ENCODE data around the gene CAMK2B.
"Not testable (repeated sequence)": the region's sequence is repeated elsewhere in the genome, so short reads cannot be mapped to it uniquely, and the experiment has no call there.

CAMK2B gene

GRCh38 chr7:44211126-44211675 lies 114.2 kb downstream of the CAMK2B start:
- TF ChIP-seq, protein P1, sequence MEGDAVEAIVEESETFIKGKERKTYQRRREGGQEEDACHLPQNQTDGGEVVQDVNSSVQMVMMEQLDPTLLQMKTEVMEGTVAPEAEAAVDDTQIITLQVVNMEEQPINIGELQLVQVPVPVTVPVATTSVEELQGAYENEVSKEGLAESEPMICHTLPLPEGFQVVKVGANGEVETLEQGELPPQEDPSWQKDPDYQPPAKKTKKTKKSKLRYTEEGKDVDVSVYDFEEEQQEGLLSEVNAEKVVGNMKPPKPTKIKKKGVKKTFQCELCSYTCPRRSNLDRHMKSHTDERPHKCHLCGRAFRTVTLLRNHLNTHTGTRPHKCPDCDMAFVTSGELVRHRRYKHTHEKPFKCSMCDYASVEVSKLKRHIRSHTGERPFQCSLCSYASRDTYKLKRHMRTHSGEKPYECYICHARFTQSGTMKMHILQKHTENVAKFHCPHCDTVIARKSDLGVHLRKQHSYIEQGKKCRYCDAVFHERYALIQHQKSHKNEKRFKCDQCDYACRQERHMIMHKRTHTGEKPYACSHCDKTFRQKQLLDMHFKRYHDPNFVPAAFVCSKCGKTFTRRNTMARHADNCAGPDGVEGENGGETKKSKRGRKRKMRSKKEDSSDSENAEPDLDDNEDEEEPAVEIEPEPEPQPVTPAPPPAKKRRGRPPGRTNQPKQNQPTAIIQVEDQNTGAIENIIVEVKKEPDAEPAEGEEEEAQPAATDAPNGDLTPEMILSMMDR (IDR thresholded peaks at IDR 0.05; ENCODE audit: control insufficient read depth, extremely low read depth, insufficient read depth) = no peak
- no peak for DNase-seq (ENCODE audit: low read depth)
- no peak overlapping the region for H3K4me3 ChIP-seq (ENCODE audit: low read depth, low read length)

- TF ChIP-seq, protein P1 (IDR thresholded peaks at IDR 0.05; ENCODE audit: control insufficient read depth, extremely low read depth, insufficient read depth) = no peak
- no peak for DNase-seq (ENCODE audit: low read depth)
These were observed 115.3 kb downstream of the CAMK2B start for GRCh38 chr7:44210107-44210506.

DNA sequence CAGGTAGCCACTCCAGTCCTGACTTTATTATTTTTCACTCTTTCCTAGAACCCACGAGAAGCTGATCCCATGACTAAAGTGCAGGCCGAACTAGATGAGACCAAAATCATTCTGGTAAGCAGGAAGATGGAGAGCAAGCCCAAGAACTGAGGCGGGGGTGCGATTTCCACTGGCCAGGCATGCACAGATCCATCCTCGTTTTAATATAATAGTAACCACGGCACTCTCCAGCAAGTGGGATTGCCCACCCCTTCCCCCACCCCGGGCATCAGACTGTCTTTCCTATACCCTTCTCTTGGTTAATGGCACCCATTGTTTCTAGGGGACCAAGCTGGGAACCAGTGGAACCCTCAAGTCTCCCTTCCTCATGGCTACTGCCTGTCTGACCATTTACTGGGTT lies 117.3 kb downstream of the CAMK2B start:
- DNase-seq (ENCODE audit: low read depth) = no peak
- no peak overlapping the region for H3K4me3 ChIP-seq (ENCODE audit: low read depth, low read length)
- TF ChIP-seq, protein P1 (IDR thresholded peaks at IDR 0.05; ENCODE audit: control insufficient read depth, extremely low read depth, insufficient read depth) = no peak

More at GRCh38 chr7:44210107-44210506, 115.3 kb downstream of the CAMK2B start:
- no peak overlapping the region for H3K4me3 ChIP-seq (ENCODE audit: low read depth, low read length)

- no peak overlapping the region for H3K4me3 ChIP-seq (ENCODE audit: low read depth, low read length)
- no peak for DNase-seq (ENCODE audit: low read depth)
- TF ChIP-seq, protein P1 (IDR thresholded peaks at IDR 0.05; ENCODE audit: control insufficient read depth, extremely low read depth, insufficient read depth) = no peak
These were observed 119.4 kb downstream of the CAMK2B start for GRCh38 chr7:44206008-44206407.

DNA sequence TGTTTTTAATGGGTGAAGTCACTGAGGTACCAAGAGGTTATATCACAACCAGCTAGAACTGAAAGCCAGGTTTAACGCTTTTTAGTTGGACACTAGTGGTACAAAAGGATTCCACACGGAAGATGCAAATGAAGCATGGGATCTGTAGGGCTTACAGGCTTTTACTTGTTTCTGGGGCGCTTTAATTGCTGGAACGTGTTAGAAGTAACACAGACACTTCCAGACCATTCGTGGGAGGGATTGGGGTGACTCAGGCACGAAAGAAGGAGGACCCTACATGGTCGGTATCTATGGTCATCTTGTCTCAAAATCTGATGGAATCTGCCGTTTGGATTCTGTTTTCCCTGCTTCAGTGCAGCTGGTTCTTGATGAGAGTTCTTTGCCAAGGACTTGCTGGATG lies 123.6 kb downstream of the CAMK2B start:
- H3K4me3 ChIP-seq (ENCODE audit: low read depth, low read length) = peak overlapping the region; percentile 65
- TF ChIP-seq, protein P1 (IDR thresholded peaks at IDR 0.05; ENCODE audit: control insufficient read depth, extremely low read depth, insufficient read depth) = no peak
- no peak for DNase-seq (ENCODE audit: low read depth)

- peak; percentile 94 for DNase-seq (ENCODE audit: low read depth)
- TF ChIP-seq, protein P1 (IDR thresholded peaks at IDR 0.05; ENCODE audit: control insufficient read depth, extremely low read depth, insufficient read depth) = peak; percentile 27; the same call in 1 of the 2 replicates
- peak within 1 kb of the TSS; percentile 65 for H3K4me3 ChIP-seq (ENCODE audit: low read depth, low read length)
These were observed 124.5 kb downstream of the CAMK2B start, which contains the start of gene YKT6 for GRCh38 chr7:44200699-44201461. TSS of gene YKT6 (plus strand) at chr7:44200978. CDS start at chr7:44201136, 158 bp downstream.

DNA sequence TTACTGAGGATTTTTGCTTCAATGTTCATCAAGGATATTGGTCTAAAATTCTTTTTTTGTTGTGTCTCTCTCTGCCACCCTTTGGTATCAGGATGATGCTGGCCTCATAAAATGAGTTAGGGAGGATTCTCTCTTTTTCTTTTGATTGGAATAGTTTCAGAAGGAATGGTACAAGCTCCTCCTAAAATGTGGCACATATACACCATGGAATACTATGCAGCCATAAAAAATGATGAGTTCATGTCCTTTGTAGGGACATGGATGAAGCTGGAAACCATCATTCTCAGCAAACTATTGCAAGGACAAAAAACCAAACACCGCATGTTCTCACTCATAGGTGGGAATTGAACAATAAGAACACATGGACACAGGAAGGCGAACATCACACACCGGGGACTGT lies 125.2 kb downstream of the CAMK2B start:
- peak overlapping the region; percentile 65 for H3K4me3 ChIP-seq (ENCODE audit: low read depth, low read length)
- not testable (repeated sequence) for DNase-seq (ENCODE audit: low read depth)
